NCI-H2171 (cell line): ENCODE data around the gene SMIM35.

Source experiments
- DNase-seq: peaks from one replicate; lab custom pipeline; 2025; lab: John Stamatoyannopoulos, UW

The SMIM35 gene

DNA sequence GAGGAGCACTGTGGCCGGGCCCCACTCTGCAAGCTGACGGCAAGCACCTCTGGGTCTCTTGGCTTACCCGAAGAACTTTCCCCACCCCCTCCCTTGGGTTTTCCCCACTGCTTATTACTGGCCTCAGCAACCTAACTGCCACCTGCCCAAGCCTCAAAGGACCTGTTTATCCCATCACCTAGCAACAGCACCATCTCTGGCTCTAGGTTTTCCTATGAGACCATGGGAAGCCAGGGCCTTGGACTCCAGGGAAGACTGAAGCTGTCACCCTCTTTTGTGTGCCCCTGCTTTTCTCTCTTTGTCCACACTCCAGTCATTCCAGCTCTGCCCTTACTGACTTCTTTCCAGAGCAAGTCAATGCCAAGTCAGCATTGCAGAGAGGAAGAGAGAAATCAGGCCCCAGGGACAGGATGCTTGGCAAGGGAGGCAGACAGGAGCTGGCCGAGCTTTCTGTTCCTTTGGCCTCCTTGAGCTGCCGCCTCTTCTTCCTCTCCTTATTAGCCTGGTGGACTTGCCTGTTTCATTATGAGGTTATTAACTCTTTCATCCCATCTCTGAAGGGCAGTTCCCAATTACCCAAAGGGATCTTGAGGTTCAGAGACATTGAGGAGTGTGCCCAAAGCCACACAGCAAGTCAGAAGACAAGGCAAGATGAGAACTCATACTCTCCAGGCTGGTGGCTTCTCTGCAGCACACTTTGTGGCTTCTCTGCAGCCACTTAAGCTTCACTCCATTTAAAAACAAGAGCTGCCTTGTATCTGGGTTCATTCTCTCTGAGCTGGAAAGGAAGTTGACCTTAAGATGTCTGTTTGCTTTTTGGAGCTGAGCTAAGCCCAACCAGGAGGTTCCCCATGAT, at the start of gene SMIM35:
Gene SMIM35, minus strand, starts transcription at position 51 of the 856 bp plus-strand sequence. CDS start 206 bp downstream, outside the sequence.
- no peak for DNase-seq

DNA sequence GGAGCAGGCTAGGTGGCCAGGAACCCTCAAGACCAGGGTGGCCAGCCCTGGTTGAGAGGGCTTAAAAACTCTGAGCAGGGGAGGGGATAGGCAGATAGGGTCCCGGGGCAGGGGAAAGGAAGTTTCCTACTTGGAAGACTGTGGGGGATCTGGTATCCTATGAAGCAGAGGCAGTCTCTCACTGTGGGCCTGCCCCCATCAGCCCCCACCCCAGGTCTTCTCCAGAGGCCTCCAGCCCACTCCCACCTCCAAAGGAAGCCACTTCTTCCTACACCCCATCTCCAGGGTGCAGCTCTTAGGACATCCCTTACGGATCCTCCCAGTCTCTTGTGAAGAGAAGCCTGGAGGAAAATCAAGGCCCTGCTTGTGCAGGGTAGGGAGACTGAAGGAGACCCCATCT, 49.6 kb upstream of the SMIM35 start:
- DNase-seq: no peak

DNA sequence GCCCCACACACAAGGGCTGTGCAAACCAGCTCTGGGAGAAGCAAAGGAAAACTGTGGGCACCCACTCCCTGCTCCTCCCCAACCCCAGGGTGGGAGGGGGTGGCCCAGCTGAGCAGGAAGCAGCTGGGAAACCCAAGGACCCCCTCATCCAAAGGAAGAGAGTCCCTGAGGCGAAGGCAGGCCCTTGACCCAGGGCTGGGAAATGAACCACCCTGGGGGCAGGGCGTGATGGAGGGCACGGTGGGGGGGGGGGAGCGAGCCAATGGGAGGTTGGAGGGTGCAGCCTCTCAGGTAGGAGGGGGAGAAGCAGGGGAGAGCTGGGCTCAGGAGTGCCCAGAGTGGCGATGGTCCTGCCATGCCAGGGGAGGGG, 49.0 kb upstream of the SMIM35 start:
- no peak for DNase-seq

DNA sequence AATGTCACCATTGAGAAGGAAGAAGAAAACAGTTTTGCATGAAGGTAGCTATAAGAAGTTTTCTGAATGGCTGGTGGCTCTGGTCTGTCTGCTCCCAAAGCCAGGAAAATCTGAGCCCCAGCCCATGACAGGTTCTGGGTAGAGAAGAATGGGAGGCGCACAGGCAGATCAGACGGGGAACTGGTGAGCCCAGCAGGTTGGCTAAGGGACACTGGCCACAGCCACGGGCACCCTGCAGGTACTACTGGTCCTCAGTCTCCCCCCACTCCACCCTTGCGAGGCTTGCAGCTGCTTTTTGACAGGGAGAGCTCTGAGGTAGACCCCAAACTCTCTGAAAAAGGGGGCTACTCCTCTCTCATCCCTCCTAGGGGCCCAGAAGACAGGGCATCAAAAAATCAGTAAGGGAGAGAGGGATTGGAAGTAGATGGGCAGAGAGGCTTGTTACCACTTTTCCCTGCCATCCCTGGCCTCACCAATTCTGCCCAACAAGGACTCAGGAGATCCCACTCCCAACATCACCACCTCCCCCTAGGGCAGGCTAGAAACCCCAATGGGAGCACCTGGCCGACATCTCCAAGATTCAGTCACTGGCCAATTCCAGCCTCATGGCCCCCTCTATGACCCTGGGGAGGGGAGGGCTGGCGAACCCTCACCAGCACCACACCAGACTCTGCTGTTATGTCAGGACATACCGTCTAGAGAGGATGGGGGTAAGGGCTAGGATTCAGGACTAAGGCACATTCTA, 48.5 kb upstream of the SMIM35 start:
- DNase-seq: no peak

DNA sequence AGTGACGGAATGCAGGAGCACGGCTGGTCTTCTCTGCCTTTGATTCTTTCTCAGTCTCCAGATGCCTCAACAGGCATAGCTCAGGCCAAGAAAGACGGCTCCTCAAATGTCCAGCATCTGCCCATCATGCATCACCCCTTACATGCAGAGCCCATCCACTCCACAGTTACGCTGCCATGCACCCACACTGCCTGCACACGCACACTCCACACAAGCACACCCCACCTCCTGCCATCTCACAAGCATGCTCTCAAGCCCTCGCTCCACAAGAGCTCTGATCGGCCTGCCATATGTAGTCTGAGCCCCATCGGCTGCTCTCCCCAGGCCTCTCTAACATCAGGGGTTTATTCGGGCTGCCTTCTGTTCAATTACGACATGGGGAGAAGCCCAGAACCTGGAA, 47.1 kb upstream of the SMIM35 start:
- no peak for DNase-seq

DNA sequence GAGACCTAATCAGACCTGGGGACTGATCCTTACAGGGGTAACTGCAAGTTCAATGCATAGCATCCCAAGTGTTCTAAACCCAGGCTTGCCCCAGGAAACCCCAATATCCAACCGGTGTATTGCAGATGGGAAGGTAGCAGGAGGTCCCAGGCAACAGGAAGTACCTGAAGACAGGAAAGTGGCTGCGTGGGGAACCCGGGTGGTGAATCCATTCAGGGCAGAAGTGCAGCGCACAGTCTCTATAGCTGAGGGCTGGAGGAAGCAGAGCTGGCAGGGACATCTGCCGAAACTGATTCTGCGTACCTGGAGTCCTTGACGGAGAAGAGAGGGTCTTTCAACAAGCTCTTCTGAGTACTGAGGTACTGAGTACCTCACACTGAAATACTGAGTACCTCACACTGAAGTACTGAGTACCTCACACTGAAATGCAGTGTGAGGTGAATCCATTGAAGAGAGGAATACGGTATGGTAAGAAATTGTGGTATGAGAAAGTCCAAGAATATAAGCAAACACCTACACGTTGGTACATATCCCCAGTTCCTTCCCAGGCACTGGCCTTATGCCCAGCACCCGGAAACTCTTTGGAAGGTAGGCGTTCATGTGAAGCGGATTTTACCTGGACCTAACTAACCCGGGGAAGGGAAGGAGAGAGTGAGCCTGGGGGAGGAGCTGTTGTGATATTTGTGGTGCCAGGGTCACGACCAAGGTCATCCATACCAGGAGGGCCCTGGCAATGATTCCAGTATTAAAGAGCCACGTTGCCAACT, 45.8 kb upstream of the SMIM35 start:
- DNase-seq: no peak

DNA sequence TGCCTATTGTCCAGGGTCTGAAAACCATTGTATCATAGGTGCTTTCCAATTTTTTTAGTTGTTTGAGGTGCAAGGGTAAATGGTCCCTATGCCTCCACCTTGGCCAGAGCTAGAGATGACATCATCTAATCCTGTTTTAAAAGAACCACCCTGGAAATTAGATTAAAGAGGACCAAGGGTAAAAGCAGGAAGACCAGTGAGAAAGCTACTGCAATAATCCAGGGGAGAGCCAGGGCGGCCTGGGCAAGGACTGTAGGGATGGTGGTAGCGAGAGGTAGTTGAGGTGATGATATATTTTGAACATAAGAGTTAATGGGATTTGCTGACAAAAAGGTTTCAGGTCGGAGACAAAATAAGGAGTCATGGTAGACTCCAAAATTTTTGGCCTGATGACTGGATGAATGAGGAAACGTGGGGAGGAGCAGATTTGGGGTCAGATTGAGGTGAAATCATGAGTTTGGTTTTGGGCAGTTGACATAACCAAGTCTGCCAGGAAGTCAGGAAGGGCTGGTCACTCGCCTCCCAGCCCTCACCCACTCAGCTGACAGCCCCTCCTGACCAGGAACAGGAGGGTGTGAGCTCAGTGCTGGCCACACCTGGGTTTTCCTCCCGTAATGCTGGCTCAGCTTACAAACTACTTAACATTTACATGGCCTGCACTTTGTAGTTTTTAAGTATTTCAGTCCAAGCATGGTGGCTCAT, 42.9 kb upstream of the SMIM35 start:
- DNase-seq: no peak

DNA sequence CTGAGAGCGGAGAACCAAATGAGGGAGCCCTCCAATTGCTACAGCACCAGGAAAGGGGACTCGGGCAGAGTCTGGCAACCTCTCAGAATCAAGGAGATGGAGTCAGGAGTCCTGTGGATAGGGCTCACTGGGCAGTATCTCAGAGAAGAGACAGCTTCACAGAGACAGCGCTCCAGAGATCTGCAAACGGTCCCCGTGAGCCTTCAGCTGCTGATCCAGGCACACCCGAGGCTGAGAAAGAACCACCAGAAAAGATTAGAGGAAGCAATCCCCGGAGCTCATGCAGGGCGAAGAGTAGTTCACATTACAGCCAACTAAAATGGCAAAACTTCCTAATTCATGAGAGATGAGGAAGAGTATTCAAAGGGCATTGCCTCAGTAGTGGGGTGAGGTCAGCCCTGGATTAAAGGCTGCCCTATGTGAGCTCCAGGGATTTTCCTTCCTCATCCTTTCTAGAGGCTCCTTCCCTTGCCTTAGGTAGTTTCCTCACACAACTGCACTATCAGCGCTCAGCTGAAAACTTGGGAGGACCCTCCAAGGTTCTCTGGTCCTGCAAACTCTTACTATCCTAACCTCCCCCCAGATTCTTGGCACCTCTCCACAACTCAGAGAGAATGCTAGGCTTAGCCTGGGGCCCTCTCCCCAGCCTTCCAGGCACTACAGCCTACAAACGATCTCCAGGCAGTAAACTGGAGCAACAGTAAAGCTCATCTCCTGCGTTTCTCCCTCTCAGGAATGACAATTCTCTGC, 42.1 kb upstream of the SMIM35 start:
- no peak for DNase-seq

DNA sequence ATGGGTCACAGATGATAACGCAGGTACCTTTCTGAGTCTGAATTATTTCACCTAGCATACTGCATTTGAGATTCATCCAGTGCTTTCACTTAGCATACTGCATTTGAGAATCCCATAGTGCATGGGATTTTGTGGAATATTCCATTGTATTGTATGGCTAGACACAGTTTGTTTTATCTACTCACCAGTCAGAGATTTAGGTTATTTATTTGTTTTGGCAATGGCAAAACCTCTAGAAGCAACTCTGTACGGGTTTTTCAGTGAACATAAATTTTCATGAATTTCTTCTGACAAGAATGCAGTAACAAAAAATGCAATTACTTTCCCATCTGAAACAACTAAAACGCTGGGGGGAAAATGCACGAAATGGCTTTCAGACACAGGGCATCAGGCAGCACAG, 41.5 kb upstream of the SMIM35 start:
- DNase-seq: no peak

DNA sequence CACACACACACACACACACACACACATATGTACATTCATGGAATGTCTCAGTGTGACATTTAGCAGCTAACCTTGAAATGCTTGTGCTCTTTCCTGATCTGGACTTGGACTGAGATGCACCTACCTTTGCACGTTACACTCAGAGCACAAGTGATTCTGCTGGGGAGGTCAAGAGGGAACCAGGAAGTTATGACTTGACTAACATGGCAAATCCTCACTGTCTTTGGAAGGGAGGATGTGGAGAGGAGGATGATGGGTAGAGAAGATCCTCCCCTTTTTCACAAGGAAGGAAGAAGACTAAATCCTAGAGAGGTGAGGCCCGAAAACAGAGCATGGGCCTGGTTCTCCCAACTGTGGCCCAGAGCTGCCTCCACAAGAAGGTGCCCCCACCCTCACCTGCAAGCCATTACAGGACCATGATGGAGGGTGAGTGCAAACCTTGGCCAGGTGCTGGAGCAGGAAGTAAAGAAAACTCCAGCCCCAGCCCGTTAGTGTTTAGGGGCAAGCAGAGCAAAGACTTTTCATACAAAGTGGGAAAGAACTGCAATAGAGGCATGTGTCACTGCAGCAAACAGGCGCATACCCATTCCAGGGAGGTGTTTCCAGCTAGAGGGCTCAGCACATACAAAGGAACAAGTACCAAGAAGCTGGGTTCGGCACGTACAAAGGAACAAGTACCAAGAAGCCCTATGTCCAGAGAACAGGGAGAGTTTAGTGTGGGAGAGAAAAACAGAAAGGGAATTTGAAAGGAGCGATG, 39.5 kb upstream of the SMIM35 start:
- no peak for DNase-seq

DNA sequence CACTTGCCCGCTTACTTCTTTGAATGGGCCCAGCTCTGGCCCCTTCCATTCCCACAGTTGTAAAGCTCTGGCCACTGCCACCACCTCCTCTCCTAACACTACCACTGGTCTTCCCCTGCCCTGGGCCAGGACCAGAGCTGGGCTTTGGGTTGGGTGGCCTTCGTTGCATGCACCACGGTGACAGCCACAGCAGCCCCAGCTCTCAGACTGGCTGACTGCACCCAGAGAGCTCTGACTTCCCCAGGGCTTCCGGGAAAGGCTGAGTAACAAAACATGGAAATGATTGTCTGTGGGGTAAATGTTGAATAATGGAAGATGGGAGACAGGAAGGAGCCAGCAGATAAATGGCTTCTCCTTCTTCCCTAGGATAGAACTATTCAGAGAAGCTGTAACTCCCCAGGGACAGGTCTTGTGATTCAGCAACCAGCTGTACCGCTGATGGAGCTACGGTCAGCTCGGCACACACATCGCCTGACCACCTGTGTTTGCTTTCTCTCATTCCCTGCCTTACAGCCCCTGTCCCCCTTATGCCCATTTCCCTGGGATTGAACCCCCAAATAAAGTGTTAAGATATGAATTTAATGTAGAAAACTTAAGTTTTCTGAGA, 38.3 kb upstream of the SMIM35 start:
- peak; percentile 3 for DNase-seq

DNA sequence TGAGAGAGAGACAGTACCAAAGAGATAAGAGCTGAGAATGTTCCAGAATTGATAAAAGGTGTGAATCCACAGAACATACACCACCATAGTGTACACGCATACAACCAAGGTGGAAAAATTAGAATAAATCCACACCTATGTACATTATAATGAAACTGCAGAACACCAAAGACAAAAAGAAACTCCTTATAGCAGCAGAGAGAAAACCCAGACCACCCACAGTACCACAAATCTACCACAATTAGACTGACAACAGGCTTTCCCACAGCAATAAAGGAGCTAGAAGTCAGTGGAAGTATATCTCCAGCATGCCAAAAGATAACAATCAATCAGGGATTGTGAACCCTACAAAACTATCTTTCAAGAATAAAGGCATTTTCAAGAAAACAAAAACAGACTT, 34.0 kb upstream of the SMIM35 start:
- DNase-seq: no peak

DNA sequence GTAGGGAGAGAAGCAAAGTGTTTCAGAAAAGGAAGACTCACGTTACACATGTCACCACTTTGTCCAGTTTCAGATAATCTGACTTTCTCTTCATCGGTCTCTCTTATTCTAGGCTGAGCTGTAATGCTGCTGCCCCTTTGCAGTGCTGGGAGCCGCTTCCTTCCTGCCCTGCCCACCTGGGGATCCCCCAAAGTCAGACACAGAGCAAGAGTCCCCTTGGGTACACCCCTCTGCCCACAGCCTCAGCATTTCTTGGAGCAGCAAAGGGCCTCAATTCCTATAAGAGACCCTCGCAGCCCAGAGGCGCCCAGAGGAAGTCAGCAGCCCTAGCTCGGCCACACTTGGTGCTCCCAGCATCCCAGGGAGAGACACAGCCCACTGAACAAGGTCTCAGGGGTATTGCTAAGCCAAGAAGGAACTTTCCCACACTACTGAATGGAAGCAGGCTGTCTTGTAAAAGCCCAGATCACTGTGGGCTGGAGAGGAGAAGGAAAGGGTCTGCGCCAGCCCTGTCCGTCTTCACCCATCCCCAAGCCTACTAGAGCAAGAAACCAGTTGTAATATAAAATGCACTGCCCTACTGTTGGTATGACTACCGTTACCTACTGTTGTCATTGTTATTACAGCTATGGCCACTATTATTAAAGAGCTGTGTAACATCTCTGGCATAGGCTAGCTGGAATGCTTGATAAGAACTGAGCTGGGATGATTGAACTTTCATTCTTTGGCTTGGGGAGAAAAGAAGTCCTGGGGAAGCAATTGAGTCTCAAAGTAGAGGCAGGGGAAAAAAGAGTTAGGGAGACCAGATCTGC, 31.2 kb upstream of the SMIM35 start:
- no peak for DNase-seq

DNA sequence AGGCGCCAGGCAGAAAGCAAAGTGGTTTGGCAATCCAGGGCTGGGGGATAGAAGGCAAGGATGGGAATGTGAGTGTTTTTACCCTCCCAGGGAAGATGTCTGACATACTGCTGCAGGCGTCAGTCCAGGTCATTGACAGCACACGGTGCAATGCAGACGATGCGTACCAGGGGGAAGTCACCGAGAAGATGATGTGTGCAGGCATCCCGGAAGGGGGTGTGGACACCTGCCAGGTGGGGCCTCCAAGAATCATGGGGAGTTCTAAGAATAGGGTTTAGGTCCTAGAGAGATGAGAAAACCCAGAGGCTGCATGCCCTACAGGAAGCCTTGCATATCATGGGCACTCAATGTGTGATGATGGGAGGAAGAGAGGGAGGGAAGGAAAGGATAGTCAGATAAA, 28.3 kb upstream of the SMIM35 start:
- DNase-seq: no peak

DNA sequence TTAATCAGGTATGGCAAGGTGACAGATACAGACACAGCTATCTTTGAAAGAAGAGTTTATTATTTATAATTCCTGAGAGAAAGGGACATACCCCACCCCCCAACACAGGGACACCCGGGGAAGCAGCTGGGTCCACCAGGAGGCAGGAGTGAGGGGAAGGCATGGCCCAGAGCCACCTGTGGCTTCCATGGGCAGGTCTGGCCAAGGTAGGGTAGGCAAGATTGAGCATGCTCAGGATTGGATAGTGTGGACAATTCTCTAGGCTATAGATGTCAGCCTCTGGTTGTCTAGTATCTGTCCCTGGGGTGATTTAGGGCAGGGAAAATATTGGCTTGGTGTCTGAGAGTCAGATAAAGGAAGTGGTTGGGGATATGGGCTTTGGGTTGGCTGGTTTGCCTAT, 27.5 kb upstream of the SMIM35 start:
- no peak for DNase-seq

DNA sequence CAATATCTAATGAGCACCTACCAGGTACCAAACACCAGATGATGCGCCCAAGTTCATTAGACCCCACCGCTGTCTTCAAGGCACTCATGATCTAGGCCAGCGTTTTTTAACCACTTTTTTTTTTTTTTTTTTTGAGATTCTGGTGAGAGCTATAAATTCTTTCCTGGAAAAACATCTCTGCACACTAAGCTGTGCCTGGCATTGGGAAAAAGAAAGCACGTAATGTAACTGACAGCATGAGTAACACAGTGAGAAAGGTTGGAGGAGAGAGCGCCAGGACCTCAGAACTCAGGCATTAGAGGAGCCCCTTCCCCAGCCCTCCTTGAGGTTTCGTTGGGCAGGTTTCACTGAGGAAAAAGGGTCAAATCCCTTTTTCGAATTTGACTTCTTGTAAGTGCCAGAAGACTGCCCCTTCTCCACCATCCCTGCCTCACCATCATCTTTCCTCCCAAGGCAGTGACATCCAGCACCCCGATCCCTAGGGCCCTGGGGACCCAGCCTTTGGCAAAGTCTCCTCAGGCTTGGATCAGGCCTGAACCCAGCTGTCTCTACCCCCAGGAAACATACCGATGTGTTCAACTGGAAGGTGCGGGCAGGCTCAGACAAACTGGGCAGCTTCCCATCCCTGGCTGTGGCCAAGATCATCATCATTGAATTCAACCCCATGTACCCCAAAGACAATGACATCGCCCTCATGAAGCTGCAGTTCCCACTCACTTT, 26.1 kb upstream of the SMIM35 start:
- DNase-seq: no peak

DNA sequence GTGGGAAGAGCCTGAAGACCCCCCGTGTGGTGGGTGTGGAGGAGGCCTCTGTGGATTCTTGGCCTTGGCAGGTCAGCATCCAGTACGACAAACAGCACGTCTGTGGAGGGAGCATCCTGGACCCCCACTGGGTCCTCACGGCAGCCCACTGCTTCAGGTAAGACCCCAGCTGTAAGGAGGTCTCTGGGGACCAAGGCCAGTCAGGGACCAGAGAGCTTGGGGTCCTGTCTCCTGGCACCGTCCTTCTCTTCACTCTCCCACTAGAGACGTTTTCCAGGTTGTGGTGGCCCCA, 24.9 kb upstream of the SMIM35 start:
- no peak for DNase-seq

DNA sequence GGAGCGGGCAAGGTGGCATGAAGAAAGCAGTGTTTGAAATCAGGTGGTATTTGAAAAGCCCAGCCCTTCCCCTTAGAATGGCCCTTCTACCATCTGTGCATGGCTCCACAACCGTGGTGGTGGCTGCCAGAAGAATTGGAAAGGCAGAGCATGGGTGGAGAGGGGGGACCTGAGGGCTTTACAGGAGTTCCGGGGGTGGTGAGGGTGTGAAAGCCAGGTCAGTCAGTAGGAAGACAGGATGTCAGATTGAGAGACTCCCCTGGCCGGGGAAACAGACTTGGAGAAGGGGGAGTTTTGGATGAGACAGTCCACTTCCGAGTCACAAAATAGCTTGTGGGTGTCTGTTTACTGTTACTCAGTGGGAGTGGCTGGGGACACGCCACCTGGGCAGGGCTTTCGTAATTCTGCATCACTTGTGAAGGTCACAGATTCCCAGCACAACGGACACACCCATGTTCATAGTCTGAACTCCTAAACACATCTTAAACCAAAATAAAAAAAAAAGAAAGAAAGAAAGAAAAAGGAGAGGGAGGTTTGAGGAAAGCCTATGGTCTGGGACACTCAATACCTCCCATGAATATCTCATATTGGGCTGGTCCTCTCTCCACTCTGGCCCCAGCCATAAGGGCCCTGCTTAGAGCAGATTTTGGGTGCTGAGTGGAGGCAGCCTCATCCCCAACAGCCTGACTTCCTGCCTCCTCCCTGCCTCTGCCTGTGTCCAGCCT, 24.4 kb upstream of the SMIM35 start:
- no peak for DNase-seq
